CD4-positive, alpha-beta T cell treated with Interleukin-15 for 1 hour (primary cell): ENCODE measurements around the gene PSMC3.

ENCODE experiments used
- DNase-seq: peaks from one replicate; pipeline ENCODE4 v3.0.0-alpha.2; 2020

The PSMC3 gene

DNA sequence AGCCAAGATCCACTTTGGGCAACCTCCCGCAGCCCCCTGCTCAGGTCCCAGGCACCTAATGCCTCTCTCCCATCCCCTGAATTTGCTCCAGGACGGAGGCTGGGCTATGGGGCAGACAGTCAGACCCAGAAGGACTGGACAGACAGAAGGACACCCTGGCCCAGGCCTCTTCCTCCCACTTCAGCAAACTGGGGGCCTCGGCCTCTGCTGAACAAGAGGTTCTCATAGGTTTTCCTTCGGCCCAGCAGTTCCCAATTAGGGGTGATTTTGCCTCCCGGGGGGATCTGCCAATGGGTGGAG is 51.6 kb downstream of the PSMC3 start:
- no peak for DNase-seq

DNA sequence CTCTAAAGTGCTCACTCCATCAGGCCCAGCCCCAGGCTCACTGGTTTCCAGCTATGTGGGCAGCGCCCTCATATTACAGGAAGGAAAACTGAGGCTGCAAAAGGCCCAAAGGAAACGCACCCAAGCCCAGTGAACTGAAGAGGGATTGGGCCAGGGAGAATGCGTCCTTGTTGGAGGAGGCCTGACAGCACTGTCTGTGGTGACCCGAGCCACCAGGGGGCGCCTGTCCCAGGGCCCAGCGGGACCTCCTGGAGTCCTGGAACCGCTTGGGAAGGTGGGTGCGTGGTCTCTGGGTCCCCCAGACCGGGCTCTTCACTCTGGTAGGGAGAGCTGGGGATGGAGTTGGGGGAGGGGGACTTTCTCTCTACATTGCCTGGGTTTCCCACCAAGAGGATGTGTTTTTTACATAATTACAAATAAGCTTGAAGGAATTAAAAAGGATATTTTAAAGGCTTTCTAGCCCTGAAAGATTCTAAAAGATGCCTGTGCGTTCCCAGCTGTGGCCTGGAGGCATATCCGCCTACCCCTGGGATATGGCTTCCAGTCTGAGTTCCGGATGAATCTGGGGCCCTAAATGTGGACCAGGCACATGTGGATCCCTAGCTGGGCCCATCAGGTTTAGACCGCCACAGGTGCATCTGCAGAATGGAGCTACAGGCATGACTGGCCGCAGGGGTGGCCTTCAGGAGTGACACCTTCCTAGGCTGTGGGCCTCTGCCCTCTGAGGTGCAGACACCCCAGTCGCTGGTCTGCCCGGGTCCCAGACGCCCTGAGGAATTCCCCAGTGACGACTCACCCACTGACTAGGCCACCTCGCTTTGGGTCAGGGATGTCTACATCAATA is 52.1 kb downstream of the PSMC3 start:
- peak; percentile 76 for DNase-seq

DNA sequence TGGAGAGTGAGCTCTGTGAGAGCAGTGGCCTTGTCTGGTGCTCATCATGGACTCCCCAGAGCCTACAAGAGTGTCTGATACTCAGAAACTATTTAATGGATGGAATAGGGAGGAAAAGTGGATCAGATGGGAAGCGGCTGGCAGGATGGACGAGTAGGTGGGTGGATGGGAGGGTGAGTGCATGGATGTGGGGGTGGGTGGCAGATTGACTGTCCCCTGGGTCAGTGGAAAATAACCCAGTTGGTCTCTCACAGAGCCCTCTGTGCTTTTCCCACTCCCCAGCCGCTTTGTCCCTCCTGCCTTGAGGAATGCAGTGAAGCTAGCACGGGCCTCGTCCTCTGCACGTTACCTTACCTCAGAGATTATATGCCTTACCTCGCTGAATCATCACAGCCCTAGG is 53.8 kb downstream of the PSMC3 start:
- no peak for DNase-seq

DNA sequence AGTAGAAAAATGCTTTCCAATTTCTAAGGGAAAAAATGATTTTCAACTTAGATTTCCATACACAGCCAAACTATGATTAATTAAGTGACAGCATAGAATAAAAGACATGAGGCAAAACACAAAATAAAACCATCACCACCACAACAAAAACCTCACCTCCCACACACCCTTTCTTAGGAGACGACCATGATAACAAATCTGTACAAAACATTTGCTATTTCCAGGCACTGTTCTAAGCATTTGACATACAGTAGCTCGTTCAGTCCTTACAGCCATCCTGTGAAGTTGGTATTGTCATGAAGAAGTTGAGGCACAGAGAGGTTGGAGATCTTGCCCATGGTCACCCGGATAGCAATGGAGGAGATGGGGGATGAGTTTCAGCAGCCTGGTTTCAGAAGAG is 56.6 kb downstream of the PSMC3 start:
- no peak for DNase-seq
